ENCODE data around the gene AGBL4. TPM values are rescaled to one million over a fixed set of nuclear protein-coding genes. Genes with fewer than 3 reads are reported as not detected.

AGBL4 gene
- total RNA-seq, 2 donors from 2014 or later = not detected

GRCh38 chr1:48725341-48726046 lies 1298.3 kb downstream of the AGBL4 start:
- DNase-seq (ENCODE audit: low spot score) (no peak), ATAC-seq (ENCODE audit: insufficient number of reproducible peaks, low FRiP score, low read depth) (no peak)
- Histone ChIP-seq H3K27ac (no peak overlapping the region), H3K4me1 (ENCODE audit: control insufficient read depth in 1 of 2, low read depth in 2 of 2) (no peaks in the 10 kb centered on the region), H3K36me3 (peaks cover 8% of the 10 kb centered on the region), H3K27me3 (replicated peaks; ENCODE audit: insufficient read depth) (no peaks in the 10 kb centered on the region), H3K9me3 (no peaks in the 10 kb centered on the region), H3K4me3 (no peak overlapping the region)
- no peak for TF ChIP-seq CTCF (IDR thresholded peaks at IDR 0.05)

GRCh38 chr1:48720929-48721328 lies 1302.8 kb downstream of the AGBL4 start:
- no peaks in the 10 kb centered on the region for H3K36me3 ChIP-seq

GRCh38 chr1:48718705-48719104 lies 1305.0 kb downstream of the AGBL4 start:
- no peak for ATAC-seq (ENCODE audit: insufficient number of reproducible peaks, low FRiP score, low read depth)
- TF ChIP-seq CTCF (IDR thresholded peaks at IDR 0.05) = no peak
- Histone ChIP-seq H3K36me3 (no peaks in the 10 kb centered on the region), H3K4me3 (no peak overlapping the region), H3K27me3 (replicated peaks; ENCODE audit: insufficient read depth) (no peaks in the 10 kb centered on the region), H3K9me3 (no peaks in the 10 kb centered on the region), H3K4me1 (ENCODE audit: control insufficient read depth in 1 of 2, low read depth in 2 of 2) (peaks cover 0 to 4% of the 10 kb centered on the region in 2 donors), H3K27ac (no peak overlapping the region)
- no peak for DNase-seq (ENCODE audit: low spot score)

More at GRCh38 chr1:48720929-48721328, 1302.8 kb downstream of the AGBL4 start:
- Histone ChIP-seq H3K9me3 (no peaks in the 10 kb centered on the region), H3K4me3 (no peak overlapping the region), H3K27ac (no peak overlapping the region), H3K4me1 (ENCODE audit: control insufficient read depth in 1 of 2, low read depth in 2 of 2) (peaks cover 0 to 4% of the 10 kb centered on the region in 2 donors), H3K27me3 (replicated peaks; ENCODE audit: insufficient read depth) (no peaks in the 10 kb centered on the region)
- ATAC-seq (ENCODE audit: insufficient number of reproducible peaks, low FRiP score, low read depth) = no peak
- no peak for TF ChIP-seq CTCF (IDR thresholded peaks at IDR 0.05)
- no peak for DNase-seq (ENCODE audit: low spot score)

GRCh38 chr1:48718116-48718630 lies 1305.6 kb downstream of the AGBL4 start:
- Histone ChIP-seq H3K4me1 (ENCODE audit: control insufficient read depth in 1 of 2, low read depth in 2 of 2) (peaks cover 0 to 4% of the 10 kb centered on the region in 2 donors), H3K36me3 (no peaks in the 10 kb centered on the region), H3K9me3 (no peaks in the 10 kb centered on the region), H3K27ac (no peak overlapping the region), H3K27me3 (replicated peaks; ENCODE audit: insufficient read depth) (no peaks in the 10 kb centered on the region), H3K4me3 (no peak overlapping the region)
- no peak for TF ChIP-seq CTCF (IDR thresholded peaks at IDR 0.05)
- ATAC-seq (ENCODE audit: insufficient number of reproducible peaks, low FRiP score, low read depth) (no peak), DNase-seq (ENCODE audit: low spot score) (no peak)

- Histone ChIP-seq H3K9me3 (no peaks in the 10 kb centered on the region), H3K36me3 (no peaks in the 10 kb centered on the region), H3K27ac (no peak overlapping the region), H3K27me3 (replicated peaks; ENCODE audit: insufficient read depth) (no peaks in the 10 kb centered on the region), H3K4me1 (ENCODE audit: control insufficient read depth in 1 of 2, low read depth in 2 of 2) (peaks cover 0 to 4% of the 10 kb centered on the region in 2 donors), H3K4me3 (no peak overlapping the region)
- TF ChIP-seq CTCF (IDR thresholded peaks at IDR 0.05) = no peak
- no peak for ATAC-seq (ENCODE audit: insufficient number of reproducible peaks, low FRiP score, low read depth)
- DNase-seq (ENCODE audit: low spot score) = no peak
Measured at GRCh38 chr1:48717082-48717481, 1306.7 kb downstream of the AGBL4 start.
